Endometrium (tissue), 2 donors: ENCODE measurements around the gene C1QL2.

Source experiments
- FAIRE-seq: peaks from 2 replicates; lab custom pipeline; 2012; peaks lifted over from hg19 to GRCh38; lab: Jason Lieb, UNC
- donor health status: control.
- donor health status: control.

The C1QL2 gene

GRCh38 chr2:119158563-119159347 lies at the start of gene C1QL2:
Gene C1QL2, minus strand, starts transcription at chr2:119158751. Its CDS starts 482 bp downstream, at chr2:119158269.
- no peak for FAIRE-seq

GRCh38 chr2:119207447-119207846 lies 48.9 kb upstream of the C1QL2 start:
- no peak for FAIRE-seq

- FAIRE-seq = no peak
These were observed 47.6 kb upstream of the C1QL2 start for GRCh38 chr2:119206201-119206600.

GRCh38 chr2:119205001-119205706 lies 46.6 kb upstream of the C1QL2 start:
- no peak for FAIRE-seq

GRCh38 chr2:119204525-119204924 lies 46.0 kb upstream of the C1QL2 start:
- no peak for FAIRE-seq

GRCh38 chr2:119202610-119203310 lies 44.2 kb upstream of the C1QL2 start:
- no peak for FAIRE-seq

GRCh38 chr2:119201815-119202214 lies 43.3 kb upstream of the C1QL2 start:
- no peak for FAIRE-seq

GRCh38 chr2:119198240-119198840 lies 39.8 kb upstream of the C1QL2 start:
- FAIRE-seq = no peak

- no peak for FAIRE-seq
These were observed 39.1 kb upstream of the C1QL2 start for GRCh38 chr2:119197529-119198239.

GRCh38 chr2:119197126-119197405 lies 38.5 kb upstream of the C1QL2 start:
- FAIRE-seq = no peak

GRCh38 chr2:119196301-119197125 lies 38.0 kb upstream of the C1QL2 start:
- FAIRE-seq = no peak

- FAIRE-seq = no peak
These were observed 37.3 kb upstream of the C1QL2 start for GRCh38 chr2:119195887-119196286.

GRCh38 chr2:119195001-119195400 lies 36.5 kb upstream of the C1QL2 start:
- no peak for FAIRE-seq

GRCh38 chr2:119192893-119193292 lies 34.3 kb upstream of the C1QL2 start:
- no peak for FAIRE-seq

GRCh38 chr2:119190321-119191111 lies 32.0 kb upstream of the C1QL2 start:
- no peak for FAIRE-seq

- FAIRE-seq = no peak
These were observed 26.0 kb upstream of the C1QL2 start for GRCh38 chr2:119184512-119184911.

- FAIRE-seq = no peak
These were observed 23.4 kb upstream of the C1QL2 start for GRCh38 chr2:119181791-119182445.

GRCh38 chr2:119181391-119181790 lies 22.8 kb upstream of the C1QL2 start:
- FAIRE-seq = no peak

- FAIRE-seq = no peak
These were observed 22.3 kb upstream of the C1QL2 start for GRCh38 chr2:119180892-119181291.

- FAIRE-seq = no peak
These were observed 21.4 kb upstream of the C1QL2 start for GRCh38 chr2:119179991-119180390.
